Fibroblast of skin of right biceps (primary cell): ENCODE results near the gene CLEC7A.

Experiments
- DNase-seq: peaks from one replicate; pipeline ENCODE4 v3.0.0-alpha.2; 2013

CLEC7A gene

DNA sequence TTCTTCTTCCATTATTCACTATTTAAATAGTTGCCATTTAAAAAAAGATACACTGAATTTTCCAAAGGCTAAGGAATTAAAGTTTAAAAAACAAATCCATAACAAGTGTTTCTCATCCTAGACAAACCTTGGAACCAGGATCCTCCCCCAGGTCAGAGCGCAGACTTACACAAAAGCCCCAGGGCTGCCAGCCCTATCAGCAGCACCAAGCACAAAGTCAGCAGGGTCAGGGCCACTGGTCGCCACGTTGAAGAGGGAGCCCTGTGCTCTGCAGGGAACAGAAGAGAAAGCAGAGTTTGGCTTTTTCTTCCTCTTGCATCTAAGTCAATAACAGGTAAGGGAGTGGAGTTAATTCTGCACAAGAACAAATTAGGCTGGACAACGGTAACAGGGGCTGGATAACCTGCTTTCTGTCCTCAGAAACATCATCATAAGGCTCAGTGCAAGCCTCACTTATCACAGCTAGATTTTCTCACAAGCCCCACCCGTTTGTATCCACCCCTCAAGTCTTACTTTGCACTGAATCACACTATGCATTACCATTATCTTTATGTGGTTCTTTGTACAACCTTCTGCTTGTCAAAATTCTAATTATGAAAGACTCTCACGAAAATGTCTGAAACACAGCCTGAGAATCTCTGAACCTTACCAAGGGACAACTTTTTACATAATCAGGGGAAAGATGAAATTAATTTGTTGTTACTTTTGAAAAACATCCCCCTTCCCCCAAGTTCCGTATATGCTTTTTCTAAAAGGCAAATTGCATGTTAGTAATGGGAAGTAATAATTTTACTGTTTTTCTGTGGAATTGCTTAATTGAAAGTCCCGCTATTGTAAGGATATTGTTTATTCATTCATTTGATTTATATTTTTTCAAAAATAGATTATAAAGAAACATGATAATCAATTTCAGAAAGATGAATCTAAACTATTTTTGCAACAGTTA, 40.8 kb downstream of the CLEC7A start:
- DNase-seq, result no peak

- no peak for DNase-seq
Observed at GRCh38 chr12:10088031-10088430, 42.0 kb downstream of the CLEC7A start.

DNA sequence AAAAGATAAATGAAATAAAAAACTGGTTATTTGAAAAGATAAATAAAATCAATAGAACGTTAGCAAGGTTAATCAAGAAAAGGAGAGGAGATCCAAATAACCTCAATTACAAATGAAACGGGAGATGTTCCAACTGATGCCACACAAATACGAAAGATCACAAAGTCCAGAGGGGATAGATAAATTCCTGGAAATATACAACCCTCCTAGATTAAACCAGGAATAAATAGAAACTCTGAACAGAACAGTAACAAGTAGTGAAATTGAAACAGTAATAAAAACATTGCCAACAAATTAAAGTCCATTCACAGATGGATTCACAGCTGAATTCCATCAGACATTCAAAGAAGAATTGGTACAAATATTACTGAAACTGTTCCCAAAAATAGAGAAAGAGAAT, 43.6 kb downstream of the CLEC7A start:
- DNase-seq, result no peak

DNA sequence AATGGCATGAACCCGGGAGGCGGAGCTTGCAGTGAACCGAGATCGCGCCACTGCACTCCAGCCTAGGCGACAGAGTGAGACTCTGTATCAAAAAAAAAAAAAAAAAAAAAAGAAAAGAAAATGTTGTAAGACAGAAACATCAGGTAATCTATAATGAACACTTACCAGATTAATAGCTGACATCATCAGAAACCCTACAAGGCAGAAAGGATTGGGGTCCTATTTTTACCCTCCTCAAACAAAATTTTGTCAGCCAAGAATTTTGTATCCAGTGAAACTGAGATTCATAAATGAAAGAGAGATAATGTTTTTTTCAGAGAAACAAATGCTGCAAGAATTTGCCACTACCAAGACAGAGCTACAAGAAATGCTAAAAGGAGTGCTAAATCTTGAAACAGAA, 45.3 kb downstream of the CLEC7A start:
- DNase-seq, result no peak

DNA sequence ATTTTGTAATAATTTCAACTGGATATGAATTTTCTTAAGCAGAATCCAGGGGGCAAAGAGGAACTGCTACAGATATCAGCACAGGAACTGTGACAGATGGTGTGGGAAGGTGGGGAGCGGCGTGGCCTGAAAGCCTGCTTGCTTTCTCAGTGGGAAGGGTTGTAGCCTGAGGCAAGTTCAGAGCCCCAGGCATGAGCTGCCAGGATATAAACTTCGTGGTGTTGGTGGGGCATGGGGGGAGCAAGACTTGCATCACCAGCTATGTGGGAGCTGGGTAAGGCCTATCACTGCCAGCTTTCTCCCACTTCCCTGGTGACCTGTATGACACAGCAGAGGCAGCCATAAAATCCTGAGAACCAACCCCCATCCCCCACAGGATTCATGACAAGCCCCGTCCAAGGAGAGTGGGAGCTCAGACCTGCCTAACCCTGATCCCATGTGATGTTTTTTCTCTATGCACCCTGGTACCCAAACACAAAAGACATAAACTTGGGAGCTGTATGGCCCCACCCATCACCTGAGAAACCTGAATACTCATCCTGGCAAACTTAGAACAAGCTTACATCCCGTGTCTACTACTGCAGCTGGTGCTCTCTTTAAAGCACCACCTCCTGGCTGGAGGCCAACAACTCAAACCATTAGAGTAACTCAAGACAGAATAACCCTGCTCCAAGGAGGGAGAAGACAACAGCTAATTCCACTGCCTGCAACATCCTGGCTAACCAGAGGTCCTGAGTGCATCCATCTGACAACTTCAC, 47.7 kb downstream of the CLEC7A start:
- no peak for DNase-seq

DNA sequence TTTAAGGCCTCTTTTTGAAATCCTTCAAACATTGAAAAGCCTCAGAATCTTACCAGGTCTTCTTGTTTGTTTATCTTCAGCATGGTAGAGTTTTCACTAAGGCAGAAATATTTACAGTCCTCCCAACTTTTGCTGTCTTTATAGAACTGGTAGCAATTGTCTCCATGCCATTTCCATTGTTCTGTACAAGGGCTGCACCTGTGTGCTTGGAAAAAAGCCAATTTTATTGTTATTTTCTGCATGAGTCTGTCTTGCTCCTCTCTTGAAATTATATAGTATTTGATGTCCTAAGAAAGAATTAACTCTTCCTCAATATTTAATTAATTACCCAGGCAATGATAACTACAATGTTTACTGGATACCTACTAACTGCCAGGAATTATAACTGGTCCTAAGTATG, 54.5 kb downstream of the CLEC7A start:
- DNase-seq, result no peak

DNA sequence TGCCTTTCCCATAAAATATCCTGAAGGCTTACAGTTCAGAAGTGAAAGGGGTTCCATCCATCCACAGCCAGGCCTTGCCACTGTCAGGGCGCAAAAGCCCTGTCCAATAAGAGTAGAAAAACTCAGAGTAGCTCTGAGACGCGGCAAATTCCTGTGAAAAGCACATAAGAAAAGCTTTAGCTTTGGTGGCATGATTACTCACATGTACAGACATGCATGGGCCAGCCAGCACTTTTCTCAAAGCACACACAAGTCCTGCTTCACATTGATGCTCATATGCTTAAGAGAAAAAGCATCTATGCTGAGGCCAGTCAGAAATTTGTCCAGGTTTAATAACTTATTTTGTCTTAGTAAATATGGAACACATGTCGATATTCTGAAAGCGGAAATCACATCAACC, 56.7 kb downstream of the CLEC7A start:
- DNase-seq, result no peak

DNA sequence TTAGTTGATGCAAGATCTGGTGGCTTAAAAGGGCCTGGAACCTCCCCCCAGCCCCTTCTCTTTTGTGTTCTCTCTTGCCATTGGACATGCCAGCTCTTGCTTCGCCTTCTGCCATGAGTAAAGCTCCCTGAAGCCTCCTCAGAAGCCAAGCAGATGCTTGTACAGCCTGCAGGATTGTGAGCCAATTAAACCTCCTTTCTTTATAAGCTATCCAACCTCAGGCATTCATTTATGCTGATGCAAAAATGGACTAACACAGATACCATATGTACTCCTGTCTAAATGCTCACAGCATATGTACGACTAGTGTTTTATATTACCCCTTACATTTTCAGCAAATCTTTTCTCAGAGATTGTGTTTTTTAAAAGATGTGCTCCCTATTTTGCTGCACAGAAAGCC, 57.9 kb downstream of the CLEC7A start:
- DNase-seq, result no peak

DNA sequence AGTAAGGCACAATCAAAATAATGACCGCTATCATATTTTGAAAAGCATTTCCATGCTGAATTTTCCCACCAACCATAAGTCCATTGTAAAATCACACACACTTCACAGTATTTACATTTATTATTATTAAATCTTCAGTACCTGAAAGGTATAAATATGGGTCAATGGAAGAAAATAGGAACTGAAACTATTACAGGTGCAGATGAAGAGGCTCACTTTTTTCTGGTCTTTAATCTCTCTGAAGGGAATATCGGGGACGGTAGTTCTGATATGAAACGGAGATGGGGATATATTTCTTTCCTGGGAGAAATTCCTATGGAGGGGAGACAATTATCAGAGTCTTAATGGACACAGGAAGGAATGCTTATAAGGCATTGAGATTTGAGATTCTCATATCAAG, 59.6 kb downstream of the CLEC7A start:
- DNase-seq, result no peak

DNA sequence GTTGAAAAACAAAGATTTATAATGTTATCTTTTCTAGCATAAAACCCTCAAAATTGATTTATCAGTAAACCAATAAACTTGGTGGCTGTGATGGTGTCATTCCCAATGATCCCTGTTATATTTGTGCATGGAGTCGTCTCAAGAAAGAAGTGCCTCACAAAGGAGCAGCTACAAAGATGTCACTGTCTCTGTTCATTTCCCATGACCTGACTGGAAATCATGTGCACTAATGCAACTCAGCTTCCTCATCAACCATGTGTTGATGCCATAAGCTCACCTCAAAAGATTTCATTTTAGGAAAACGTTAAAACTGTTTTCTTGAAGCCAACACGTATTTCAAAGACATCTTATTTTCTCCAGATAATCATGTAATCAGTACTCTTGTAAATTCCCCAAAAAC, 60.0 kb downstream of the CLEC7A start:
- DNase-seq, result no peak

DNA sequence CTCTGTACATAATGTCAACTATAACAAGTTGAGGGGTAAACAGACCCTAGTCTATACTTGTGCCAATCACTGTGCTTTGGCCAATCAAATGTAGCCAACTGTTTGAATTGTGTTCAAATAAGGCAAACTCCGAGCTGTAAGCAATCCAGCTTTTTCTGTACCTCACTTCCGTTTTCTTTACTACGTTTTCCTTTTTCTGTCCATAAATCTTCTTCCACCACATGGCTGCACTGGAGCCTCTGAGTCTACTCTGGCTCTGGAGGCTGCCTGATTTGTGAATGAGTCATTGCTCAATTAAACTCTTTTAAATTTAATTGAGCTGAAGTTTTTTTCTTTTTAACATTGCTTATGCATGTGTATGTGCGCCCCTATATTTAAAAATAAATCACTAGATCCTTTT, 60.9 kb downstream of the CLEC7A start:
- peak; percentile 84 for DNase-seq

- DNase-seq, result no peak
Observed at GRCh38 chr12:10068644-10069043, 61.4 kb downstream of the CLEC7A start.

DNA sequence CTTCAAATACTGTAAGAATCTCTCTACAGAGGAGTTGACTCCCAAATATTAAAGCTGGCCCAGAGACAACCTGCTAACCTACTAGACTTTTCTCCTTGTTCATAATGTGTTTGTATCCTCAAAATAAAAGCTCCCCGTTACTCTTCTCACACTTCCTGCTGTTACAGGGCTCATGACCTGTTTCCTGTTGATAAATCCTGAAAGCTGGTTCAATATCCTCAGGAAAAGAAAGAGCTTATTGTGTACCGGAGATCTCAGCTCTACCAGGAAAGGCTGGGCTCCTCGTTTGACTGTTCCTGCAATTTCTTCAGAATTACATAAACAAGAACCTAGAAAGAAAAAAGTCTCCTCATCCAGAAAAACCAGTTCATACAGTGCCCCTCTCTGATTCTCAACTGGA, 62.1 kb downstream of the CLEC7A start:
- DNase-seq, result no peak

GRCh38 chr12:10067264-10067663, 62.7 kb downstream of the CLEC7A start:
- DNase-seq, result no peak
